Smooth muscle cell of the coronary artery (primary cell): ENCODE results near the gene SIM2. TPM values are rescaled to one million over a fixed set of nuclear protein-coding genes. Genes with fewer than 3 reads are reported as not detected.

Experiments
- total RNA-seq: library from RNA; depleted of rRNA; stranded (reverse); fragments of >200 nt; gene quantifications from 2 replicates; pipeline ENCODE4 v1.2.3, GENCODE V29; 2014; ENCODE audit warnings: low replicate concordance

SIM2 gene
- total RNA-seq, result 3.6 TPM in 1 of 2 replicates, not detected in the other

GRCh38 chr21:36698981-36699545 is at the start of gene SIM2:
Gene SIM2, plus strand, starts transcription at chr21:36699115. Its CDS starts 632 bp downstream, at chr21:36699747.

Other genes with a start within 250 kb of the SIM2 start
- gene CLDN14, start 219.0 kb upstream of the SIM2 start, total RNA-seq, result 0.12 and 5.5 TPM in 2 replicates